OCI-LY7 (cell line): ENCODE results near the gene PNMA6F. TPM values are rescaled to one million over a fixed set of nuclear protein-coding genes. Genes with fewer than 3 reads are reported as not detected.

Experiments used
- BruUV-seq: library from RNA; stranded (reverse); fragments of 400-500 nt; replicated peaks from 2 replicates; lab custom pipeline; 2021; lab: Mats Ljungman, UMichigan
- CTCF ChIA-PET: fragments of 300-600 bp; sonication (Branson Sonifier 250); formaldehyde crosslinking; loops from one replicate; lab custom pipeline; 2022; ENCODE audit warnings: antibody characterized with exemption; ENCODE audit not compliant: unreplicated experiment; lab: Charles Lee
- POLR2A ChIA-PET: fragments of 300-600 bp; sonication (Branson Sonifier 250); formaldehyde crosslinking; loops from one replicate; lab custom pipeline; 2022; ENCODE audit warnings: antibody characterized with exemption; lab: Charles Lee
- DNase-seq: peaks from one replicate; pipeline ENCODE4 v3.0.0-alpha.2; 2015; ENCODE audit warnings: low spot score
- H2AFZ ChIP-seq: fragments of 200-600 bp; sonication (generic), shearing (Covaris generic); 2 replicates; pipeline ENCODE4 v1.6.1; 2014; ENCODE audit warnings: mild to moderate bottlenecking, antibody characterized with exemption, low read length, moderate library complexity
- H3K27ac ChIP-seq: fragments of 200-600 bp; sonication (generic); 2 replicates; pipeline ENCODE4 v1.5.1; 2014; ENCODE audit warnings: mixed run types, low read depth, mild to moderate bottlenecking, moderate library complexity, low read length, inconsistent platforms; ENCODE audit not compliant: poor library complexity, severe bottlenecking
- H3K36me3 ChIP-seq: fragments of 200-600 bp; sonication (generic); 2 replicates; pipeline ENCODE4 v1.6.1; 2014; ENCODE audit warnings: mild to moderate bottlenecking, antibody characterized with exemption, low read length, moderate library complexity, mixed read lengths; ENCODE audit not compliant: insufficient read depth
- H3K4me1 ChIP-seq: fragments of 200-600 bp; sonication (generic); 2 replicates; pipeline ENCODE4 v1.5.1; 2014; ENCODE audit warnings: mild to moderate bottlenecking, low read length; ENCODE audit not compliant: insufficient read depth, poor library complexity, severe bottlenecking
- H3K4me2 ChIP-seq: fragments of 200-600 bp; sonication (generic); 2 replicates; pipeline ENCODE4 v1.6.1; 2014; ENCODE audit warnings: mild to moderate bottlenecking, low read length
- H3K4me3 ChIP-seq: fragments of 200-600 bp; sonication (generic); 2 replicates; pipeline ENCODE4 v1.5.1; 2014; ENCODE audit warnings: mild to moderate bottlenecking, low read depth, low read length; ENCODE audit not compliant: poor library complexity, severe bottlenecking
- H3K79me2 ChIP-seq: fragments of 200-600 bp; sonication (generic); 2 replicates; pipeline ENCODE4 v1.6.1; 2016; ENCODE audit warnings: low read depth, mild to moderate bottlenecking, low read length, moderate library complexity, mixed read lengths; ENCODE audit not compliant: insufficient read depth
- H3K9me2 ChIP-seq: fragments of 200-600 bp; sonication (generic); 2 replicates; pipeline ENCODE4 v1.6.1; 2016; ENCODE audit warnings: mild to moderate bottlenecking, low read length, mixed read lengths; ENCODE audit not compliant: insufficient read depth
- H3K9me3 ChIP-seq: fragments of 200-600 bp; sonication (generic); 2 replicates; pipeline ENCODE4 v1.6.1; 2014; ENCODE audit warnings: mild to moderate bottlenecking, mixed run types, low read length, mixed read lengths
- H4K20me1 ChIP-seq: fragments of 200-600 bp; sonication (generic); 2 replicates; pipeline ENCODE4 v1.6.1; 2014; ENCODE audit warnings: mild to moderate bottlenecking, antibody characterized with exemption, low read length, moderate library complexity, mixed read lengths; ENCODE audit not compliant: insufficient read depth
- EZH2phosphoT487 ChIP-seq: fragments of 200-600 bp; sonication (generic); IDR thresholded peaks from 2 replicates; pipeline ENCODE4 v1.6.1; 2018; ENCODE audit warnings: low read depth, borderline replicate concordance, mild to moderate bottlenecking, mixed run types, antibody characterized with exemption, low read length, moderate library complexity, mixed read lengths
- intact Hi-C: fragments of 100-400 bp; cut with micrococcal nuclease; formaldehyde crosslinking; loops from one replicate; pipeline ENCODE4 v1.10.0; 2022; ENCODE audit not compliant: unreplicated experiment
- total RNA-seq, 2 experiments: library from RNA; depleted of rRNA in 1 of 2; stranded (reverse); fragments of >200 nt in 1 of 2; shearing (Covaris generic) in 1 of 2; gene quantifications; 2 replicates each; pipeline ENCODE4 v1.2.3, GENCODE V29; 2014 to 2022
- TF ChIP-seq, protein P1 (sequence below): fragments of 200-600 bp; sonication (generic); conservative IDR thresholded peaks from 2 replicates; pipeline ENCODE4 v1.5.1; 2014; ENCODE audit warnings: mild to moderate bottlenecking, antibody characterized with exemption, low read length, moderate library complexity, mixed read lengths

Gene PNMA6F
- total RNA-seq, 2 experiments from 2014 or later: not detected

GRCh38 chrX:153306527-153307115 is 14.9 kb downstream of the PNMA6F start:
- H3K9me2 ChIP-seq: no peaks in the 10 kb centered on the region
- no peak for DNase-seq

DNA sequence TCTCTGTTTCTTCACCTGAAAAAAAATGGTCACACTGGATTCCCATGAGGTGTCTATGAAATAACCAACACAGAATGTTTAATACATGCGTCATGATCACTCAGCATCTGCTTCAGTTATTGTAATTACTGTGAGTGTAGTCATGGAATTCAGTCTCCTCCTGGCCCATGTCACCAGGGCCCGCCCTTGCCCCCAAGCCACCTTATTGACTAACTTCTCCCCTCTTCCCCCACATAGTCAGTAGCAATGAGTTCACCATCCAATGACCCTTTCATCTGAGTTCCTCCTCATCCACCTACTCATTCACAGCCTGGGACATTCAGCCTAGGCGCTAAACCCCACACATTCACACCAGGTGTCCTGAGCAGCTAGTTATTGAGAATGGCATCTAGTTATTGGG is 15.6 kb downstream of the PNMA6F start:
- H2AFZ ChIP-seq: no peak overlapping the region
- intact Hi-C loops: no loop called here
- POLR2A ChIA-PET: no interaction called here
- no TSS peak for BruUV-seq
- H3K36me3 ChIP-seq: no peaks in the 10 kb centered on the region
- H3K9me3 ChIP-seq: no peaks in the 10 kb centered on the region
- no peak for DNase-seq
- no peak overlapping the region for H3K27ac ChIP-seq
- peaks cover 13% of the 10 kb centered on the region for H3K4me1 ChIP-seq
- CTCF ChIA-PET: no interaction called here
- no peak overlapping the region for H3K4me2 ChIP-seq
- no peak for TF ChIP-seq EZH2phosphoT487
- TF ChIP-seq, protein P1, sequence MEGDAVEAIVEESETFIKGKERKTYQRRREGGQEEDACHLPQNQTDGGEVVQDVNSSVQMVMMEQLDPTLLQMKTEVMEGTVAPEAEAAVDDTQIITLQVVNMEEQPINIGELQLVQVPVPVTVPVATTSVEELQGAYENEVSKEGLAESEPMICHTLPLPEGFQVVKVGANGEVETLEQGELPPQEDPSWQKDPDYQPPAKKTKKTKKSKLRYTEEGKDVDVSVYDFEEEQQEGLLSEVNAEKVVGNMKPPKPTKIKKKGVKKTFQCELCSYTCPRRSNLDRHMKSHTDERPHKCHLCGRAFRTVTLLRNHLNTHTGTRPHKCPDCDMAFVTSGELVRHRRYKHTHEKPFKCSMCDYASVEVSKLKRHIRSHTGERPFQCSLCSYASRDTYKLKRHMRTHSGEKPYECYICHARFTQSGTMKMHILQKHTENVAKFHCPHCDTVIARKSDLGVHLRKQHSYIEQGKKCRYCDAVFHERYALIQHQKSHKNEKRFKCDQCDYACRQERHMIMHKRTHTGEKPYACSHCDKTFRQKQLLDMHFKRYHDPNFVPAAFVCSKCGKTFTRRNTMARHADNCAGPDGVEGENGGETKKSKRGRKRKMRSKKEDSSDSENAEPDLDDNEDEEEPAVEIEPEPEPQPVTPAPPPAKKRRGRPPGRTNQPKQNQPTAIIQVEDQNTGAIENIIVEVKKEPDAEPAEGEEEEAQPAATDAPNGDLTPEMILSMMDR: no peak
- H4K20me1 ChIP-seq: no peaks in the 10 kb centered on the region
- no peaks in the 10 kb centered on the region for H3K9me2 ChIP-seq
- H3K79me2 ChIP-seq: no peaks in the 10 kb centered on the region
- H3K4me3 ChIP-seq: no peak overlapping the region

More at GRCh38 chrX:153306527-153307115, 14.9 kb downstream of the PNMA6F start:
- no peak overlapping the region for H3K4me3 ChIP-seq
- ChIA-PET CTCF (no interaction called here), POLR2A (no interaction called here)
- H3K79me2 ChIP-seq: no peaks in the 10 kb centered on the region
- no TSS peak for BruUV-seq
- intact Hi-C loops: no loop called here
- no peaks in the 10 kb centered on the region for H3K36me3 ChIP-seq
- TF ChIP-seq EZH2phosphoT487: no peak
- TF ChIP-seq, protein P1: no peak
- H3K9me3 ChIP-seq: no peaks in the 10 kb centered on the region
- H3K27ac ChIP-seq: no peak overlapping the region
- H2AFZ ChIP-seq: no peak overlapping the region
- no peaks in the 10 kb centered on the region for H4K20me1 ChIP-seq
- H3K4me2 ChIP-seq: no peak overlapping the region
- H3K4me1 ChIP-seq: peaks cover 13% of the 10 kb centered on the region

- CTCF ChIA-PET: no interaction called here
- no peak overlapping the region for H3K4me2 ChIP-seq
- no peaks in the 10 kb centered on the region for H3K79me2 ChIP-seq
- H2AFZ ChIP-seq: no peak overlapping the region
- intact Hi-C loops: no loop called here
- H4K20me1 ChIP-seq: no peaks in the 10 kb centered on the region
- H3K27ac ChIP-seq: no peak overlapping the region
- H3K4me1 ChIP-seq: peaks cover 13% of the 10 kb centered on the region
- no peaks in the 10 kb centered on the region for H3K9me2 ChIP-seq
- no peak for TF ChIP-seq EZH2phosphoT487
- TF ChIP-seq, protein P1: no peak
- no peaks in the 10 kb centered on the region for H3K36me3 ChIP-seq
- no peaks in the 10 kb centered on the region for H3K9me3 ChIP-seq
- POLR2A ChIA-PET: interaction anchor here (0.8 kb wide), 1 partner anchor 10 kb away, joined by 3 read pairs; no protein-coding TSS in a partner anchor
- no peak for DNase-seq
- no peak overlapping the region for H3K4me3 ChIP-seq
- BruUV-seq: no TSS peak
These were observed 16.4 kb downstream of the PNMA6F start for GRCh38 chrX:153304988-153305736.
